Measurements from ENCODE around the gene MYL10. TPM values are rescaled to one million over a fixed set of nuclear protein-coding genes. Genes with fewer than 3 reads are reported as not detected.

MYL10 gene
- total and polyA plus RNA-seq, 2 of the 8 experiments (the other 6 are each of a cell fraction or from before 2014, with no cell fraction given), result 0.18 TPM; not detected in 1

DNA sequence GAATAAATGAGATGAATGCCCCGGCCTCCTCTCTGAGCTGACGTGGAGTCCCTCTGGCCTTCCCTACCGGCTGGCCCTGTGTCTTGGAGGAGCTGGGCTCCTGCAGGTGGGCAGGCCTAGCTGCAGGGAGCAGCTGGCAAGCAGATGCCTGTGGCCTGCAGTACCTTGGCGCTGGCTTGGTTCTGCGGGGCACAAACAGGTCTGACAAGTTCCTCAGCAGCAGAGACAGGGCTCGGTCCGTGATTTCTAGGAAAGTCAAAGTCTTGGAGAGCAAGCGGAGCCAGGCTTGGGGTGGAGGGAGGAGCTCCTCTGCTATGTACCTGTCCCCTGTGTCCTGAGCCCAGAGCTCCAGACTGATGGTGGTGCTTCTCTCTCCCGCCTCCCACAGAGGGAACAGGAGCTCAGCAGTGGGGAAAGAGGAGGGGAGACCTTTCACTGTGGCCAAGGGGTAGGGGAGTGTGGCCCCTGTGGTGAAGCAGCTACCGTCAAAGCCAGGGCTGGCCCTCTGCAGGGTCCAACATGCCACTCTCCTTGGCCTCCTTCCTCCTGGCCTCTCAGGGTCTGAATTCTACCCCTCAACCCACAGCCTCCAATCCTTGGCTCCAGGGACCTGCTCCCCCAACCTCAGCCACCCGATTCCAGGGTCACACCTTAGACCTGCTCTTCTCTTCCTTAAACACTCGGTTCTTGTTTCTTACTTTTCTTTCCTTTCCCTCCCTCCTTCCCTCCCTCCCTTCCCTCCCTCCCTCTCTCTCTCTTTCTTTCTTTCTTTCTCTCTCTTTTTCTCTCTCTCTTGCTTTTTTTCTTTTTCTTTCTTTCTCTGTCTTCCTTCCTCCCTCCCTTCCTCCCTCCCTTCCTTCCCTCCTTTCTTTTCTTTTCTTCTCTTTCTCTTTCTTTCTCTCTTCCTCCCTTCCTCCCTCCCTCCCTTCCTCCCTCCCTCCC, 20.1 kb downstream of the MYL10 start (continued):
- no peak for TF ChIP-seq KDM1A (IDR thresholded peaks at IDR 0.05; ENCODE audit: borderline replicate concordance, low read length)
- TF ChIP-seq HDAC2 (IDR thresholded peaks at IDR 0.05; ENCODE audit: borderline replicate concordance in 1 of 2, low read depth in 2 of 2, low read length in 2 of 2), result no peak
- TF ChIP-seq CHD7 (IDR thresholded peaks at IDR 0.05; ENCODE audit: insufficient replicate concordance, low read length), result no peak
- peak; percentile 68; the same call in 1 of the 2 replicates for TF ChIP-seq SP1 (IDR thresholded peaks at IDR 0.05; ENCODE audit: low read depth, low read length)
- no peak for TF ChIP-seq CHD1 (IDR thresholded peaks at IDR 0.05; ENCODE audit: low read depth, low read length)
- 0 out of 2 replicates have a peak, but pooled peaks have one; percentile 52 for TF ChIP-seq TCF12 (IDR thresholded peaks at IDR 0.05; ENCODE audit: low read depth, low read length)
- TF ChIP-seq SIRT6 (IDR thresholded peaks at IDR 0.05; ENCODE audit: low read length), result no peak
- no peak for TF ChIP-seq JUND (IDR thresholded peaks at IDR 0.05; ENCODE audit: low read length)
- TF ChIP-seq TBP (IDR thresholded peaks at IDR 0.05; ENCODE audit: low read depth, low read length), result no peak
